ENCODE measurements around the gene SLC38A8.

DNA sequence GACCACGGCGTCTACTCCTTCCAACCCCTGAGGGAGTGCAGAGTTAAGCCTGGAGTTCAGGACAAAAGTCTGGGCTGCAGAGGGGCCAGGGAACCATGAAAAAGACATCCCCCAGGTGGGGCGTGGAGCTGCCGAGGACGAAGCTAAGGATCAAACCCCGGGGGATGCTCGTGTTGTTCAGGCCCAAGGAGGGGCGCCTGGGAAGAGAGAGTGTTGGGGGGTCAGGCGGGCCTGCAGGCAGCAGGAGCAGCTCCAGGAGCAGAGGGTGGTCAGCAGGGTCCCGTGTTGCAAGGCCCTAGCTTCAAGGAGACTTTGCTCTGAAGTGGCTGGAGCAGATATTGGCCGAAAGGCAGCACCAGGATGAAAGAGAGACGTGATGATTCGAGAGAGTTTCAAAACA, 47.9 kb downstream of the SLC38A8 start:
- TF ChIP-seq, protein P1, sequence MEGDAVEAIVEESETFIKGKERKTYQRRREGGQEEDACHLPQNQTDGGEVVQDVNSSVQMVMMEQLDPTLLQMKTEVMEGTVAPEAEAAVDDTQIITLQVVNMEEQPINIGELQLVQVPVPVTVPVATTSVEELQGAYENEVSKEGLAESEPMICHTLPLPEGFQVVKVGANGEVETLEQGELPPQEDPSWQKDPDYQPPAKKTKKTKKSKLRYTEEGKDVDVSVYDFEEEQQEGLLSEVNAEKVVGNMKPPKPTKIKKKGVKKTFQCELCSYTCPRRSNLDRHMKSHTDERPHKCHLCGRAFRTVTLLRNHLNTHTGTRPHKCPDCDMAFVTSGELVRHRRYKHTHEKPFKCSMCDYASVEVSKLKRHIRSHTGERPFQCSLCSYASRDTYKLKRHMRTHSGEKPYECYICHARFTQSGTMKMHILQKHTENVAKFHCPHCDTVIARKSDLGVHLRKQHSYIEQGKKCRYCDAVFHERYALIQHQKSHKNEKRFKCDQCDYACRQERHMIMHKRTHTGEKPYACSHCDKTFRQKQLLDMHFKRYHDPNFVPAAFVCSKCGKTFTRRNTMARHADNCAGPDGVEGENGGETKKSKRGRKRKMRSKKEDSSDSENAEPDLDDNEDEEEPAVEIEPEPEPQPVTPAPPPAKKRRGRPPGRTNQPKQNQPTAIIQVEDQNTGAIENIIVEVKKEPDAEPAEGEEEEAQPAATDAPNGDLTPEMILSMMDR (IDR thresholded peaks at IDR 0.05): no peak
- TF ChIP-seq POLR2AphosphoS5 (IDR thresholded peaks at IDR 0.05): no peak
